NCI-H187 treated with DMSO at 0.1 percent for 48 hours (cell line): Measurements from ENCODE around the gene DRD4.
"Not testable (repeated sequence)": the region's sequence is repeated elsewhere in the genome, so short reads cannot be mapped to it uniquely, and the experiment has no call there.

Source experiments
- DNase-seq: peaks from one replicate; lab custom pipeline; 2025; lab: John Stamatoyannopoulos, UW

Gene DRD4

DNA sequence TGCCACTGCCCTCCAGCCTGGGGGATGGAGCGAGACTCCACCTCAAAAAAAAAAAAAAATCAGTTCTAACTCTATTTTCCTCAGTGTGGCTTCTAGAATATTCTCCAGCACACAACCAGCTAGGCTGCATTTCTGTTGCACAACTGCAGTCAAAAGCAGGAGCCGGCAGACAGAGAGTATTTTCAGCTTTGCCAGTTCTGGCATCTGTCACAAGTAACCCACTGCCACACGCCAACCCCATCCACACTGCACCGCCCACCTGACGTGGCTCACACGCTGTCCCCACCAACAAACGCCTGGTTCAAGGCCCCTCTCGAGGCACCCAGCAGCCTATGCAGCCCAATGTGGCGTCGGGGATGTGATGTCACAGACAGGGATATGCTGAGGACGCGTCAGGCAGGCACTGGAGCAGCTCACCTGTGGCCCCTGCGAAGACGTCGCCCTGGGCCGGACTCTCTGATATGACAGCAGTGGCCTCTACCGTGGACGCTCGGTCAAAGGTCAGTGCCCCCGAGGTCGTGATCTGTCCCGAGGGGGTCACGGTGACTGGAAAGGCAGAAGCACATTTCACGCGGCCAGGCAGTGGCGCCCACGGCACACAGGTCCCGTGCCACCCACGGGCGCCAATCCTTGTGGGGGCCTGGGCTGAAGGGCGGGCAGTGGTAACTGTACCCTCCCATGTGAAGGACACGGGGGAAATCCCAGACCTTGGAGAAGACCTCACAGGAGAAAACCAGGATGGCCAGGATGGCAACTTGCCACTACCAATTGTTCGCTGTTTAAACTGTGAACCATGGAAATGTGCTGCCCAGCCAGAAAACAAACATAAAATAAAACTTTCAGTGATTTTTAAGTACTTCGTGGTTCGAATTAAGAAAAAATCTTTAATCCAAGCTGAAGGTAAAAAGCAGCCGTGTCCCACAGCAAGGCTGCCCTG, 42.5 kb downstream of the DRD4 start:
- DNase-seq, result no peak

DNA sequence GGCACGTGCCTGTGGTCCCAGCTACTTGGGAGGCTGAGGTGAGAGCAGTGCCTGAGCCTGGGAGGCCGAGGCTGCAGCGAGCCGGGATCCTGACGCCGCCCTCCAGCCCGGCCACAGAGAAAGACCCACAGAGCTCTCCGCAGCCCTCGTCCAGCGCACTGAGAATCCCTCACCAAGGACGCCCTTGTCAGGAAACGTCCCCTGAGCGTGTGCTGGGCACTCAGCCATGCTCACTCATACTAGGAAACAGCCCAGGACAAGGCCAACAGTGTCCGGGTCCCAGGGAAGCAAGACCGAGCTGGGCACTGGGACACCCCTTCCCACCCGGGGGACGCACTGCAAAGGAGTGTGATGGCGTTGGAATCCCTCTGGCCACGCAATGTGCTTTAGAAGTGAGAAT, 43.4 kb downstream of the DRD4 start:
- DNase-seq, result no peak

DNA sequence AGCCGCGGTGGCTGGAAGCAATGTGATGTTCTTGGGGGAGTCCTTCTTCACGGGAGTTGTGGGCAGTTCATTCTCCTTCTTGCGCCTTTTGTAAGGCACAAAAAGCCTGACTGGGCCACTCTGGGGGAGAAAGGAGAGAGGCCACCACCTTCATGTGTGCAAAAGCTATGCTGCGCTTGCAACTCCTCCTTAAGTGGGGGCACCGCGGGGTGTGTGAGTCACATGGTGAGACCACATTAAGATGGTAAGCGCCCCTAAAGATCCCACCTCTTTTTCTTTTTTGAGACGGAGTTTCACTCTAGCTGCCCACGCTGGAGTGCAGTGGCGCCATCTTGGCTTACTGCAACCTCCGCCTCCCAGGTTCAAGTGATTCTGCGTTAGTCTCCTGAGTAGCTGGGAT, 43.9 kb downstream of the DRD4 start:
- no peak for DNase-seq

DNA sequence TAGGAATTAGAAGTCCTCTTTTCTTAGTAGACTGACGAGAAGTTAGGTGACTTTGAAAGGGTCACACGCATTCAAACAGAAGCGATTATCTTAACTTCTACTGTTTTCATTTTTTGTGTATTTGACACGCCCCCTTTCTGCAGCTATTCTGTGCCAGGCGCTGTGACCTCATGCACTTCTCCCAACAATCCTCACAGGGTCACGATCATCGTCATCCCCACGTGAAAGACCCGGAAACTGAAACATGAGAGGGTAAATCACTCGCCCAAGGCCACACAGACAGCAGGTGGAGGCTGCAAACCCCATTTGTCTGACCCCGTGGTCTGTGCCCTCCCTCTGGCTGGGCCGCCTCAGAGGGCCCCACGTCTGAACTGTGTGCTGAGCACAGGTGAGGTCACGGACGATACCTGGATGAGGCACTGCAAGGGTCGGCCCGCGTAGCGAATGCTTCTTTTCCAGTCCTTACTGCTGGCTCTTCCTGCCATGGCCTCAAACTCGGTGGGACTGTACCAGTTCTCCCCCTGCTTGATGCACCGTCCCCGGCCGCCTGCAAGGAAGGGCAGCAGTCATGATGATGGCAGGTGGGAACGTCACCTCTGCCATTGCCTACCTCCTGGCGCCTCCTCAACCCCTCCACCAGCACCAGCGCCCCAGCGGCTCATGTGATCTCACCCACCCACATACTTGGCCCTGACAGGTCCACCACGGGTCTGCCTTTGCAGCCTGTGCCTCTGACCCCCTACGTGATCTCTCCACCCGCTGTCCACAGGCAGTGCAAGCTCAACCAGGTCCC, 49.6 kb downstream of the DRD4 start:
- no peak for DNase-seq

DNA sequence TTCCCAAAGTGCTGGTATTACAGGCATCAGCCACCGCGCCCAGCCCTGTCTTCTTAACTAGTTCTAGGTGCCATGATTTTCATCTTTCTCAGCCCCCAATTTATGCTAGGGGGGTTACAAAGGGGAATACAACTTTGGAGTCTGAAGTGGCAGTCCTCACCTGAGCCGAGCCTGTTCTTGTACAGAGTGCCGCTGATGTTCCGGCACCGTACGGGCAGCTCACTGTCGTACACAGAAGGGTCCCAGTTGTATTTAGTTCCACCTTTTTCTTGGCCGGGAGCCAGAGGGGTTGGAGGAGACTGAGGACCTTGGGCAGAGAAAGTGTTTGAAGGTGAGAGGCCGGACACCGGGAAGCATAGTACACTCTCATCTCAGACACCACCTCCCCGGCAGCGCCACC, 50.7 kb downstream of the DRD4 start:
- no peak for DNase-seq

DNA sequence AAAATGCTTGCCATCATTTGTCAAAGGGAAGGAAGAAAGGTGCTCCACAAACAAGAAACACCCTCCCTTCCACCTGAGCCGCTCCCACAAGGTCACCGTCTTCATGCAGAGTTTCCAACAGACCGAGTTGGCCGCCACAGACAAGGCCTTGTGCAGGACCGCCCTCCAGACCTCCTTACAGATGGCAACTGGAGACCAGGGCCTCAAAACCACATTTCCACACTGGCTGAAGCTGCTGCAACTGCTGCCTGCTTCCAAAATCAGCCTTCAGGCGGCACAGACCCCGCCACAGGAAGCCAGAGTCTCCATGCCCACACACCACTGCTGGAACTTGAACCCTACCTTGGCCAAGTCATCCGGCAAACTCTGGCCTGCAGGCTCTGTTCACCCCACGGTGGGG, 51.6 kb downstream of the DRD4 start:
- DNase-seq, result no peak

DNA sequence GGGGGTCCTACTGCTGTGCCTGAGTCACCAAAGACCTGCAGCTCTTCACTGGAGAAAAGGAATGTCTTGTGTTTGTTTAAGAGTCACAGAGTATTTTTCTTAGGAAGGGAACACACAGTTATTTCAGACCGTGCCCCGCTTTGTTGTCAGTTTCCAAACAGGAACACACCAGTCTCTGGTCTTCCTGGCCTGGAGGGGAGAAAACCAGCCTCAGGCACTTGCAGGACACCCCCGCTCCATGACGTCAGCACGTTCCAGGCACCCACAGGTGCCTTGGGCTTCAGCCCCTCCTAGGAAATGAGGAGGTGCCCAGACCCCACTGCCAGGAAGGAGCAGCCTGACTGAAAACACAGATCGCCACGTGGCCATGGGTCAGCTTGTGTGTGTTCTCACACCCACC, 52.6 kb downstream of the DRD4 start:
- no peak for DNase-seq

DNA sequence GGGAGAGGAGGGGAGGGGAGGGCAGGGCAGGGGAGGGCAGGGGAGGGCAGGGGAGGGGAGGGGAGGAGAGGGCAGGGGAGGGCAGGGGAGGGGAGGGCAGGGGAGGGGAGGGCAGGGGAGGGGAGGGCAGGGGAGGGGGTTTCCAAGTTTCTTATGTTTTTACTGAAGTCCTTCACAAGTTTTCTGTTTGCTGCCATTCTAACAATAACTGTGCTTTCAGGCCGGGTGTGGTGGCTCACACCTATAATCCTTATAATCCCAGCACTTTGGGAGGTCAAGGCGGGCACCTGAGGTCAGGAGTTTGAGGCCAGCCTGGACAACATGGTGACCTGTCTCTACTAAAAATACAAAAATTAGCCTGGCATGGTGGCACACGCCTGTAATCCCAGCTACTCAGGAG, 53.2 kb downstream of the DRD4 start:
- DNase-seq, result not testable (repeated sequence)
